ENCODE data around the gene MYOZ2.

GRCh38 chr4:119116925-119117900 lies 18.4 kb upstream of the MYOZ2 start:
- TF ChIP-seq EZH2 (IDR thresholded peaks at IDR 0.05; ENCODE audit: insufficient read depth, poor library complexity, severe bottlenecking) (no peak), EZH2phosphoT487 (IDR thresholded peaks at IDR 0.05; ENCODE audit: insufficient read depth, low read depth) (no peak)

Data from GM23248 (cell line).